ENCODE data around the gene GRIK2. TPM values are rescaled to one million over a fixed set of nuclear protein-coding genes. Genes with fewer than 3 reads are reported as not detected.

Gene GRIK2
- total RNA-seq, 1 donor from 2014 or later = 0.86 TPM

GRCh38 chr6:101400326-101401135 is 7.0 kb downstream of the GRIK2 start:
- DNase-seq (ENCODE audit: low read depth) = no peak
- no peak for TF ChIP-seq CTCF (conservative IDR thresholded peaks at IDR 0.05; ENCODE audit: low read depth, low read length)
- H3K4me3 ChIP-seq (ENCODE audit: low read depth, low read length) = no peak overlapping the region

- H3K4me3 ChIP-seq (ENCODE audit: low read depth, low read length) = no peak overlapping the region
- no peak for TF ChIP-seq CTCF (conservative IDR thresholded peaks at IDR 0.05; ENCODE audit: low read depth, low read length)
- DNase-seq (ENCODE audit: low read depth) = no peak
Measured at GRCh38 chr6:101401171-101401570, 7.7 kb downstream of the GRIK2 start.

- TF ChIP-seq CTCF (conservative IDR thresholded peaks at IDR 0.05; ENCODE audit: low read depth, low read length) = no peak
- H3K4me3 ChIP-seq (ENCODE audit: low read depth, low read length) = no peak overlapping the region
- DNase-seq (ENCODE audit: low read depth) = no peak
Measured at GRCh38 chr6:101401792-101402621, 8.5 kb downstream of the GRIK2 start.

GRCh38 chr6:101402622-101403031 is 9.1 kb downstream of the GRIK2 start:
- no peak overlapping the region for H3K4me3 ChIP-seq (ENCODE audit: low read depth, low read length)
- no peak for TF ChIP-seq CTCF (conservative IDR thresholded peaks at IDR 0.05; ENCODE audit: low read depth, low read length)
- no peak for DNase-seq (ENCODE audit: low read depth)

- DNase-seq (ENCODE audit: low read depth) = no peak
- TF ChIP-seq CTCF (conservative IDR thresholded peaks at IDR 0.05; ENCODE audit: low read depth, low read length) = no peak
- H3K4me3 ChIP-seq (ENCODE audit: low read depth, low read length) = no peak overlapping the region
Measured at GRCh38 chr6:101403216-101403945, 9.9 kb downstream of the GRIK2 start.

- TF ChIP-seq CTCF (conservative IDR thresholded peaks at IDR 0.05; ENCODE audit: low read depth, low read length) = no peak
- no peak for DNase-seq (ENCODE audit: low read depth)
- no peak overlapping the region for H3K4me3 ChIP-seq (ENCODE audit: low read depth, low read length)
Measured at GRCh38 chr6:101404775-101405174, 11.3 kb downstream of the GRIK2 start.

All from epithelial cell of proximal tubule (primary cell).